A549 (cell line): Measurements from ENCODE around the gene MUC15. TPM values are rescaled to one million over a fixed set of nuclear protein-coding genes. Genes with fewer than 3 reads are reported as not detected.

Source experiments
- ATAC-seq, 2 experiments: fragments of 200-7000 bp in 1 of 2; fragments of >200 bp in 1 of 2; cut with Nextera tagmentation in 1 of 2; cut with Tn5 transposase in 1 of 2; 3 replicates each; pipeline versions ENCODE4 v1.8.0 to v1.9.1; 2018 to 2020; ENCODE audit warnings: mild to moderate bottlenecking in 1 of 2, moderate library complexity in 1 of 2
- CTCF ChIA-PET: fragments of 300-600 bp; sonication (Branson Sonifier 250); formaldehyde crosslinking; extraction: SDS; loops from one replicate; lab custom pipeline; 2021; ENCODE audit warnings: antibody characterized with exemption, inconsistent platforms; lab: Yijun Ruan, JAX
- POLR2A ChIA-PET: fragments of 350-600 bp; formaldehyde crosslinking; extraction: SDS; loops from one replicate; lab custom pipeline; 2021; ENCODE audit warnings: antibody characterized with exemption, inconsistent platforms; lab: Yijun Ruan, JAX
- DNase-seq, 2 experiments: peaks; one replicate each; pipeline versions ENCODE4 v3.0.0 to v3.0.0-alpha.2; 2011 to 2016; ENCODE audit warnings: low read depth in 1 of 2, low spot score in 1 of 2
- FAIRE-seq: peaks from 2 replicates; lab custom pipeline; 2011; peaks lifted over from hg19 to GRCh38; lab: Jason Lieb, UNC
- H3K27ac ChIP-seq, 2 experiments: fragments of >200 bp; sonication (Bioruptor Twin); formaldehyde crosslinking; 3 replicates each; pipeline ENCODE4 v1.5.1; 2016 to 2017
- H3K4me1 ChIP-seq: fragments of >200 bp; sonication (Bioruptor Twin); formaldehyde crosslinking; 3 replicates; pipeline ENCODE4 v1.6.1; 2016
- H3K4me2 ChIP-seq: fragments of >200 bp; sonication (Bioruptor Twin); formaldehyde crosslinking; 3 replicates; pipeline ENCODE4 v1.6.1; 2016
- H3K4me3 ChIP-seq: fragments of >200 bp; sonication (Bioruptor Twin); formaldehyde crosslinking; 3 replicates; pipeline ENCODE4 v1.5.1; 2016
- H3K9me3 ChIP-seq: fragments of >200 bp; sonication (Bioruptor Twin); formaldehyde crosslinking; 3 replicates; pipeline ENCODE4 v1.6.1; 2016
- BCL3 ChIP-seq: fragments of >200 bp; sonication (Bioruptor Twin); formaldehyde crosslinking; IDR thresholded peaks from 3 replicates; pipeline ENCODE4 v1.6.1; 2016
- CHD4 ChIP-seq: fragments of 200-600 bp; sonication (generic); IDR thresholded peaks from 2 replicates; pipeline ENCODE4 v1.6.1; 2016; ENCODE audit warnings: antibody characterized with exemption, mild to moderate bottlenecking, borderline replicate concordance
- CTCF ChIP-seq: fragments of >200 bp; sonication (Bioruptor Twin); formaldehyde crosslinking; IDR thresholded peaks from 3 replicates; pipeline ENCODE4 v1.5.1; 2016
- EHMT2 ChIP-seq: fragments of 200-600 bp; sonication (generic); IDR thresholded peaks from 2 replicates; pipeline ENCODE4 v1.6.1; 2016; ENCODE audit warnings: antibody characterized with exemption, low read depth, mild to moderate bottlenecking, moderate library complexity
- FOSB ChIP-seq: fragments of 250-450 bp; sonication (Bioruptor Pico); IDR thresholded peaks from 2 replicates; pipeline ENCODE4 v1.5.0; 2020; ENCODE audit warnings: mild to moderate bottlenecking, moderate library complexity
- FOSL2 ChIP-seq, 2 experiments: fragments of 450-650 bp in 1 of 2; fragments of >200 bp in 1 of 2; sonication (Bioruptor Twin) in 1 of 2; formaldehyde crosslinking; IDR thresholded peaks; 2 replicates each; pipeline versions ENCODE4 v1.5.0 to v1.6.1; 2016 to 2020; ENCODE audit warnings: mild to moderate bottlenecking in 1 of 2, moderate library complexity in 1 of 2
- GATA3 ChIP-seq: IDR thresholded peaks from 2 replicates; pipeline ENCODE4 v1.6.1; 2012; ENCODE audit warnings: borderline replicate concordance
- HDAC2 ChIP-seq: fragments of 200-600 bp; sonication (generic); IDR thresholded peaks from 2 replicates; pipeline ENCODE4 v1.6.1; 2016
- HEYL ChIP-seq: fragments of 250-450 bp; sonication (Bioruptor Pico); IDR thresholded peaks from 2 replicates; pipeline ENCODE4 v1.8.0; 2021; ENCODE audit warnings: mild to moderate bottlenecking, moderate library complexity
- HOXB5 ChIP-seq: fragments of 250-450 bp; sonication (Bioruptor Pico); IDR thresholded peaks from 2 replicates; pipeline ENCODE4 v1.5.0; 2020; ENCODE audit warnings: mild to moderate bottlenecking, moderate library complexity
- KDM5A ChIP-seq: fragments of 200-600 bp; sonication (generic); IDR thresholded peaks from 2 replicates; pipeline ENCODE4 v1.6.1; 2016; ENCODE audit warnings: antibody characterized with exemption, mild to moderate bottlenecking
- MAFK ChIP-seq: fragments of 450-650 bp; IDR thresholded peaks from 2 replicates; pipeline ENCODE4 v1.6.1; 2014; ENCODE audit not compliant: partially characterized antibody
- MAZ ChIP-seq: fragments of 150-350 bp; IDR thresholded peaks from 2 replicates; pipeline ENCODE4 v1.6.1; 2014; ENCODE audit warnings: antibody characterized with exemption, low read depth, low read length, borderline replicate concordance
- NFE2L2 ChIP-seq: fragments of 150-350 bp; conservative IDR thresholded peaks from 2 replicates; pipeline ENCODE4 v1.6.1; 2014; ENCODE audit warnings: low read length
- POLR2A ChIP-seq: IDR thresholded peaks from 2 replicates; pipeline ENCODE4 v1.6.1; 2012; ENCODE audit warnings: mild to moderate bottlenecking, low read length
- POLR2AphosphoS2 ChIP-seq: conservative IDR thresholded peaks from 2 replicates; pipeline ENCODE4 v1.6.1; 2012; ENCODE audit warnings: low read length, improper control_type of control experiment, inconsistent platforms
- SREBF2 ChIP-seq: fragments of 450-650 bp; IDR thresholded peaks from 2 replicates; pipeline ENCODE4 v1.6.1; 2014; ENCODE audit warnings: mild to moderate bottlenecking, moderate library complexity
- TFCP2L1 ChIP-seq: fragments of 250-450 bp; sonication (Bioruptor Pico); IDR thresholded peaks from 2 replicates; pipeline ENCODE4 v1.5.0; 2021; ENCODE audit warnings: mild to moderate bottlenecking
- USF2 ChIP-seq: fragments of 450-650 bp; IDR thresholded peaks from 2 replicates; pipeline ENCODE4 v1.6.1; 2014; ENCODE audit warnings: antibody characterized with exemption
- ZFP36 ChIP-seq: fragments of 450-650 bp; IDR thresholded peaks from 2 replicates; pipeline ENCODE4 v1.6.1; 2014; ENCODE audit warnings: borderline replicate concordance; ENCODE audit not compliant: partially characterized antibody
- ZNF302 ChIP-seq: fragments of 250-450 bp; sonication (Bioruptor Pico); IDR thresholded peaks from 2 replicates; pipeline ENCODE4 v1.9.0; 2021; ENCODE audit warnings: inconsistent platforms, mild to moderate bottlenecking, moderate library complexity
- WGBS: methylation state at CpG from one replicate; pipeline ENCODE4 v1.1.6; 2017; ENCODE audit errors: missing lambda C conversion rate; 5-methylcytosine and 5-hydroxymethylcytosine counted together
- polyA plus RNA-seq, 4 experiments: library from polyadenylated mRNA; depleted of rRNA in 3 of 4; stranded (reverse); fragments of >200 nt; fragmentation: RNase III in 1 of 4; extraction: RNeasy Plus Mini Kit Qiagen cat#74134 plus additional on column Dnase treatment in 1 of 4; gene quantifications; 2 replicates in 3 of 4; 3 replicates in 1 of 4; pipeline ENCODE4 v1.2.3, GENCODE V29; 2011 to 2017

The MUC15 gene
- polyA plus RNA-seq, 2 of the 4 experiments (the other 2 are of a cell fraction), result not detected

- Histone ChIP-seq H3K4me1 (no peaks in the 10 kb centered on the region), H3K4me2 (no peak overlapping the region), H3K4me3 (no peak overlapping the region), H3K27ac (no peak overlapping the region), H3K9me3 (no peaks in the 10 kb centered on the region)
- TF ChIP-seq MAZ (no peak), ZNF302 (no peak), FOSB (CRISPR knock-in tag) (no peak), HDAC2 (no peak), ZFP36 (no peak), POLR2AphosphoS2 (no peak)
- no peak for FAIRE-seq
- DNase-seq, result no peak
- ChIA-PET CTCF (no interaction called here), POLR2A (no interaction called here)
- no peak for ATAC-seq
- WGBS, result 56% methylated on average over 11 of the region's 11 CpGs
These were observed 823 bp upstream of the MUC15 start for GRCh38 chr11:26572770-26573402.

GRCh38 chr11:26569646-26570045 is 2.4 kb downstream of the MUC15 start:
- no peak overlapping the region for H3K27ac ChIP-seq
- CTCF ChIA-PET, result no interaction called here
- 0% methylated on average over 2 of the region's 2 CpGs for WGBS

GRCh38 chr11:26558190-26558589 is 13.9 kb downstream of the MUC15 start:
- no peaks in the 10 kb centered on the region for H3K9me3 ChIP-seq
- 4% methylated on average over 4 of the region's 4 CpGs for WGBS
- TF ChIP-seq KDM5A (no peak), NFE2L2 (no peak), SREBF2 (no peak), GATA3 (no peak), TFCP2L1 (CRISPR knock-in tag) (no peak), FOSL2 (IDR thresholded peaks at IDR 0.05) (no peak), FOSL2 (CRISPR knock-in tag; IDR thresholded peaks at IDR 0.05) (no peak), CTCF (no peak)
- DNase-seq, result no peak
- H3K27ac ChIP-seq, result no peak overlapping the region
- H3K4me2 ChIP-seq, result no peak overlapping the region
- no peak for FAIRE-seq
- POLR2A ChIA-PET, result no interaction called here
- CTCF ChIA-PET, result interaction anchor here (0.9 to 1.3 kb wide), 2 partner anchors 8 to 18 kb away, joined by 3 read pairs; no protein-coding TSS in a partner anchor
- no peak overlapping the region for H3K4me3 ChIP-seq
- no peaks in the 10 kb centered on the region for H3K4me1 ChIP-seq
- no peak for ATAC-seq

More at GRCh38 chr11:26569646-26570045, 2.4 kb downstream of the MUC15 start:
- Histone ChIP-seq H3K4me2 (0 out of 3 replicates have a peak overlapping the region, but pooled peaks have one; percentile 27), H3K4me1 (no peaks in the 10 kb centered on the region), H3K9me3 (no peaks in the 10 kb centered on the region), H3K4me3 (no peak overlapping the region)
- POLR2A ChIA-PET, result no interaction called here
- TF ChIP-seq SREBF2, result no peak
- no peak for TF ChIP-seq EHMT2
- no peak for TF ChIP-seq CHD4
- TF ChIP-seq MAFK, result no peak
- TF ChIP-seq BCL3, result no peak
- TF ChIP-seq HOXB5 (CRISPR knock-in tag), result no peak
- TF ChIP-seq HDAC2, result no peak
- no peak for TF ChIP-seq HEYL (CRISPR knock-in tag)
- no peak for TF ChIP-seq USF2
- TF ChIP-seq POLR2A, result no peak
- no peak for TF ChIP-seq NFE2L2
- no peak for ATAC-seq
- no peak for DNase-seq
- FAIRE-seq, result no peak
